HepG2 (cell line): ENCODE measurements around the gene CCND1. TPM values are rescaled to one million over a fixed set of nuclear protein-coding genes. Genes with fewer than 3 reads are reported as not detected.

ENCODE experiments used
- BCL6 ChIP-seq: IDR thresholded peaks from 2 replicates; pipeline ENCODE4 v1.6.1; 2016; ENCODE audit warnings: missing genetic modification reagents, missing compliant biosample characterization
- BORCS8-MEF2B ChIP-seq: sonication (generic); formaldehyde crosslinking; IDR thresholded peaks from 2 replicates; pipeline ENCODE4 v1.8.0; 2022; ENCODE audit warnings: mild to moderate bottlenecking, missing genetic modification reagents
- ESRRA ChIP-seq: sonication (generic); formaldehyde crosslinking; IDR thresholded peaks from 2 replicates; pipeline ENCODE4 v1.5.1; 2020; ENCODE audit warnings: mild to moderate bottlenecking, low read depth, missing genetic modification reagents
- FOXC1 ChIP-seq: sonication (generic); formaldehyde crosslinking; IDR thresholded peaks from 2 replicates; pipeline ENCODE4 v1.8.0; 2022; ENCODE audit warnings: mild to moderate bottlenecking, missing genetic modification reagents, borderline replicate concordance
- GLI4 ChIP-seq: sonication (generic); formaldehyde crosslinking; IDR thresholded peaks from 2 replicates; pipeline ENCODE4 v1.5.1; 2020; ENCODE audit warnings: missing genetic modification reagents, mild to moderate bottlenecking, moderate library complexity, borderline replicate concordance
- KLF12 ChIP-seq: sonication (generic); formaldehyde crosslinking; IDR thresholded peaks from 2 replicates; pipeline ENCODE4 v1.4.0; 2020; ENCODE audit warnings: missing genetic modification reagents, borderline replicate concordance
- MED8 ChIP-seq: sonication (generic); formaldehyde crosslinking; IDR thresholded peaks from 2 replicates; pipeline ENCODE4 v1.8.1; 2023; ENCODE audit warnings: mild to moderate bottlenecking, missing genetic modification reagents; ENCODE audit not compliant: insufficient replicate concordance
- ONECUT2 ChIP-seq: sonication (generic); formaldehyde crosslinking; IDR thresholded peaks from 2 replicates; pipeline ENCODE4 v1.4.0; 2020; ENCODE audit warnings: missing genetic modification reagents
- SOX5 ChIP-seq: IDR thresholded peaks from 2 replicates; pipeline ENCODE4 v1.6.1; 2016; ENCODE audit warnings: borderline replicate concordance
- TGIF2 ChIP-seq: IDR thresholded peaks from 2 replicates; pipeline ENCODE4 v1.6.1; 2016; ENCODE audit warnings: control low read depth, missing compliant biosample characterization
- ZBTB46 ChIP-seq: sonication (generic); formaldehyde crosslinking; IDR thresholded peaks from 2 replicates; pipeline ENCODE4 v1.4.0; 2020; ENCODE audit warnings: mild to moderate bottlenecking, missing genetic modification reagents, borderline replicate concordance
- ZNF121 ChIP-seq: sonication (generic); formaldehyde crosslinking; IDR thresholded peaks from 2 replicates; pipeline ENCODE4 v1.5.0; 2020; ENCODE audit warnings: mild to moderate bottlenecking, missing genetic modification reagents
- ZNF17 ChIP-seq: sonication (generic); formaldehyde crosslinking; IDR thresholded peaks from 2 replicates; pipeline ENCODE4 v1.5.0; 2020; ENCODE audit warnings: mild to moderate bottlenecking, missing genetic modification reagents
- ZNF33B ChIP-seq: sonication (generic); formaldehyde crosslinking; IDR thresholded peaks from 2 replicates; pipeline ENCODE4 v1.5.1; 2020; ENCODE audit warnings: mild to moderate bottlenecking, missing genetic modification reagents
- ZNF615 ChIP-seq: sonication (generic); formaldehyde crosslinking; IDR thresholded peaks from 2 replicates; pipeline ENCODE4 v1.5.0; 2020; ENCODE audit warnings: mild to moderate bottlenecking, missing genetic modification reagents, borderline replicate concordance
- ZNF768 ChIP-seq: sonication (generic); formaldehyde crosslinking; IDR thresholded peaks from 2 replicates; pipeline ENCODE4 v1.4.0; 2020; ENCODE audit warnings: missing genetic modification reagents
- polyA plus RNA-seq, 8 experiments: library from polyadenylated mRNA; depleted of rRNA in 3 of 8; stranded (reverse) in 7 of 8; unstranded in 1 of 8; fragments of >200 nt; fragmentation: Illumina TruSeq in 4 of 8; extraction: Trizol in 4 of 8; gene quantifications; 2 replicates each; pipeline versions ENCODE4 v1.2.1 to v1.2.3, GENCODE V29; 2011 to 2016; ENCODE audit warnings: low read depth in 4 of 8, missing spikeins in 1 of 8, mixed read lengths in 1 of 8; ENCODE audit not compliant: insufficient read depth in 1 of 8
- total RNA-seq, 5 experiments: library from RNA; depleted of rRNA; stranded (reverse); fragments of >200 nt; fragmentation: Illumina TruSeq; extraction: Trizol; gene quantifications; 2 replicates each; pipeline ENCODE4 v1.2.3, GENCODE V29; 2016; ENCODE audit warnings: low read depth in 1 of 5
- TF ChIP-seq, protein P1 (sequence below): sonication (generic); formaldehyde crosslinking; IDR thresholded peaks from 2 replicates; pipeline ENCODE4 v1.4.0; 2020; ENCODE audit warnings: mild to moderate bottlenecking, low read depth, missing genetic modification reagents
- TF ChIP-seq, protein P2 (sequence below): IDR thresholded peaks from 2 replicates; pipeline ENCODE4 v1.6.1; 2016; ENCODE audit warnings: control low read depth
- TF ChIP-seq, protein P3 (sequence below): IDR thresholded peaks from 2 replicates; pipeline ENCODE4 v1.6.1; 2016; ENCODE audit warnings: low read depth
- TF ChIP-seq, protein P4 (sequence below): sonication (generic); formaldehyde crosslinking; IDR thresholded peaks from 2 replicates; pipeline ENCODE4 v1.8.0; 2022; ENCODE audit warnings: missing genetic modification reagents, low read depth, mild to moderate bottlenecking, borderline replicate concordance
- TF ChIP-seq, protein P5 (sequence below): sonication (generic); formaldehyde crosslinking; IDR thresholded peaks from 2 replicates; pipeline ENCODE4 v1.8.0; 2022; ENCODE audit warnings: mild to moderate bottlenecking, missing genetic modification reagents, borderline replicate concordance

CCND1 gene
- total and polyA plus RNA-seq, 2 of the 13 experiments (the other 11 are each of a cell fraction or from before 2014, with no cell fraction given): 107 to 136 TPM

GRCh38 chr11:69657911-69658625, 17.1 kb downstream of the CCND1 start (continued):
- TF ChIP-seq BCL6 (CRISPR knock-in tag): peak; percentile 95
- no peak for TF ChIP-seq ZNF33B (CRISPR knock-in tag)
- TF ChIP-seq ESRRA: peak; percentile 74
- no peak for TF ChIP-seq ONECUT2 (CRISPR knock-in tag)
- TF ChIP-seq, protein P1, sequence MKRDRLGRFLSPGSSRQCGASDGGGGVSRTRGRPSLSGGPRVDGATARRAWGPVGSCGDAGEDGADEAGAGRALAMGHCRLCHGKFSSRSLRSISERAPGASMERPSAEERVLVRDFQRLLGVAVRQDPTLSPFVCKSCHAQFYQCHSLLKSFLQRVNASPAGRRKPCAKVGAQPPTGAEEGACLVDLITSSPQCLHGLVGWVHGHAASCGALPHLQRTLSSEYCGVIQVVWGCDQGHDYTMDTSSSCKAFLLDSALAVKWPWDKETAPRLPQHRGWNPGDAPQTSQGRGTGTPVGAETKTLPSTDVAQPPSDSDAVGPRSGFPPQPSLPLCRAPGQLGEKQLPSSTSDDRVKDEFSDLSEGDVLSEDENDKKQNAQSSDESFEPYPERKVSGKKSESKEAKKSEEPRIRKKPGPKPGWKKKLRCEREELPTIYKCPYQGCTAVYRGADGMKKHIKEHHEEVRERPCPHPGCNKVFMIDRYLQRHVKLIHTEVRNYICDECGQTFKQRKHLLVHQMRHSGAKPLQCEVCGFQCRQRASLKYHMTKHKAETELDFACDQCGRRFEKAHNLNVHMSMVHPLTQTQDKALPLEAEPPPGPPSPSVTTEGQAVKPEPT: peak; percentile 96; the same call in 1 of the 2 replicates
- TF ChIP-seq, protein P2, sequence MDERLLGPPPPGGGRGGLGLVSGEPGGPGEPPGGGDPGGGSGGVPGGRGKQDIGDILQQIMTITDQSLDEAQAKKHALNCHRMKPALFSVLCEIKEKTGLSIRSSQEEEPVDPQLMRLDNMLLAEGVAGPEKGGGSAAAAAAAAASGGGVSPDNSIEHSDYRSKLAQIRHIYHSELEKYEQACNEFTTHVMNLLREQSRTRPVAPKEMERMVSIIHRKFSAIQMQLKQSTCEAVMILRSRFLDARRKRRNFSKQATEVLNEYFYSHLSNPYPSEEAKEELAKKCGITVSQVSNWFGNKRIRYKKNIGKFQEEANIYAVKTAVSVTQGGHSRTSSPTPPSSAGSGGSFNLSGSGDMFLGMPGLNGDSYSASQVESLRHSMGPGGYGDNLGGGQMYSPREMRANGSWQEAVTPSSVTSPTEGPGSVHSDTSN (CRISPR knock-in tag): 0 out of 2 replicates have a peak, but pooled peaks have one; percentile 35
- peak; percentile 100 for TF ChIP-seq SOX5 (CRISPR knock-in tag)
- TF ChIP-seq, protein P3, sequence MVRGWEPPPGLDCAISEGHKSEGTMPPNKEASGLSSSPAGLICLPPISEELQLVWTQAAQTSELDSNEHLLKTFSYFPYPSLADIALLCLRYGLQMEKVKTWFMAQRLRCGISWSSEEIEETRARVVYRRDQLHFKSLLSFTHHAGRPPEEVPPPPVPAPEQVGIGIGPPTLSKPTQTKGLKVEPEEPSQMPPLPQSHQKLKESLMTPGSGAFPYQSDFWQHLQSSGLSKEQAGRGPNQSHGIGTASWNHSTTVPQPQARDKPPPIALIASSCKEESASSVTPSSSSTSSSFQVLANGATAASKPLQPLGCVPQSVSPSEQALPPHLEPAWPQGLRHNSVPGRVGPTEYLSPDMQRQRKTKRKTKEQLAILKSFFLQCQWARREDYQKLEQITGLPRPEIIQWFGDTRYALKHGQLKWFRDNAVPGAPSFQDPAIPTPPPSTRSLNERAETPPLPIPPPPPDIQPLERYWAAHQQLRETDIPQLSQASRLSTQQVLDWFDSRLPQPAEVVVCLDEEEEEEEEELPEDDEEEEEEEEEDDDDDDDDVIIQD (CRISPR knock-in tag): 0 out of 2 replicates have a peak, but pooled peaks have one; percentile 30
- no peak for TF ChIP-seq ZBTB46 (CRISPR knock-in tag)
- TF ChIP-seq ZNF768 (CRISPR knock-in tag): peak; percentile 81; the same call in 1 of the 2 replicates
- TF ChIP-seq BORCS8-MEF2B (CRISPR knock-in tag): 0 out of 2 replicates have a peak, but pooled peaks have one; percentile 57
- peak; percentile 74 for TF ChIP-seq TGIF2 (CRISPR knock-in tag)
- TF ChIP-seq GLI4: no peak
- no peak for TF ChIP-seq ZNF615
- TF ChIP-seq ZNF121 (CRISPR knock-in tag): peak; percentile 94
- TF ChIP-seq, protein P4, sequence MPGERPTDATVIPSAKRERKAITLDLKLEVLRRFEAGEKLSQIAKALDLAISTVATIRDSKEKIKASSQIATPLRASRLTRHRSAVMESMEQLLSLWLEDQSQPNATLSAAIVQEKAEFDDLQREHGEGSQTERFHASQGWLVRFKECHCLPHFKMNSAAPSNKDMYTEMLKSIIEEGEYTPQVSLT (CRISPR knock-in tag): no peak
- TF ChIP-seq, protein P5, sequence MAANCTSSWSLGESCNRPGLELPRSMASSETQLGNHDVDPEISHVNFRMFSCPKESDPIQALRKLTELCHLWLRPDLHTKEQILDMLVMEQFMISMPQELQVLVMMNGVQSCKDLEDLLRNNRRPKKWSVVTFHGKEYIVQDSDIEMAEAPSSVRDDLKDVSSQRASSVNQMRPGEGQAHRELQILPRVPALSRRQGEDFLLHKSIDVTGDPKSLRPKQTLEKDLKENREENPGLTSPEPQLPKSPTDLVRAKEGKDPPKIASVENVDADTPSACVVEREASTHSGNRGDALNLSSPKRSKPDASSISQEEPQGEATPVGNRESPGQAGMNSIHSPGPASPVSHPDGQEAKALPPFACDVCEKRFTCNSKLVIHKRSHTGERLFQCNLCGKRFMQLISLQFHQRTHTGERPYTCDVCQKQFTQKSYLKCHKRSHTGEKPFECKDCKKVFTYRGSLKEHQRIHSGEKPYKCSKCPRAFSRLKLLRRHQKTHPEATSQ (CRISPR knock-in tag): no peak; the same call in 1 of the 2 replicates
- peak; percentile 82; the same call in 1 of the 2 replicates for TF ChIP-seq FOXC1 (CRISPR knock-in tag)
- TF ChIP-seq KLF12 (CRISPR knock-in tag): 0 out of 2 replicates have a peak, but pooled peaks have one; percentile 58
- no peak for TF ChIP-seq MED8 (CRISPR knock-in tag)
- no peak for TF ChIP-seq ZNF17
